NCI-H774 (cell line): Measurements from ENCODE around the gene PLAU.
"Not testable (repeated sequence)": the region's sequence is repeated elsewhere in the genome, so short reads cannot be mapped to it uniquely, and the experiment has no call there.

Experiments used
- DNase-seq: peaks from one replicate; lab custom pipeline; 2025; lab: John Stamatoyannopoulos, UW

Gene PLAU

GRCh38 chr10:73950155-73950948, 39.4 kb downstream of the PLAU start:
- no peak for DNase-seq

DNA sequence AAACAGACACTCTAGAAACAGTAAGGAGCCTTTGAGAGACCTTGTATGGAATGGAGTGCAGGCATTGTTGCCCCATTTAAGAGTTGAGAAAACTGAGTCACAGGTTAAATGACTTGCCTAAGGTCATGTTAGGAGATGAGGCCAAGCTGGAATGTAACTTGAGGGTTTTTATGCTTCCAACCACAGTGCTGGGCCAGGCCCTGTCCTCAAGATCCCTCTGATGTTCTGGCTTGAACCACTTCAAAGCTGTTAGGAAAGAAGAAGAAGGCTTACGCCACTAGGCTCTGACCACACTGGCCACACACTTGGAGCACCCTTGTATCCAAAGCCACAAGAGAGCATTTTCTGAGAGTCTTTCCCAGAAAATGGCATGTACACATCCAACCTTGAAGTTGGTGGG, 42.7 kb downstream of the PLAU start:
- DNase-seq = no peak

GRCh38 chr10:73954737-73955136, 43.8 kb downstream of the PLAU start:
- no peak for DNase-seq

GRCh38 chr10:73955719-73956118, 44.8 kb downstream of the PLAU start:
- no peak for DNase-seq

- DNase-seq = no peak
Observed at GRCh38 chr10:73956476-73957359, 45.8 kb downstream of the PLAU start.

- DNase-seq = no peak
Observed at GRCh38 chr10:73959484-73960243, 48.7 kb downstream of the PLAU start.

DNA sequence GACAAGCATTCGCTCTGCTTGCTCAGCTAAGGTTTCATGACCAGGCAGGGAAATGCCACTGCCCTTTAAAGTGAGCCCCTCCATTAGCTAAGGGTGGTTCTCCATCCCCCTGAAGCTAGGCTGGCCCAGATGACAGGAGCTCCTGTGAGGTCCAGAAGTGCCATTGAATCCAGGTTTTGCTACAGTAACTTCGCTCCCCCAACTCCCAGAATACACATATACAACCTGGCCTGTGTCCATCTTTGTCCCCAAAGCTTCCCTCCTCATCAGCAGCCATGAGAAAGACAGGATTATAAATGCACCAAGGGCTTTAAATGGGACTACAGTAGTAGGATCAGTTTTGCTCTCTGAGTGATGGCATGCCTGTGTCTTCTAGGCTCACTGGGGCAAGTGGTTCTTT, 51.5 kb downstream of the PLAU start:
- DNase-seq = no peak

GRCh38 chr10:73963533-73963932, 52.6 kb downstream of the PLAU start:
- not testable (repeated sequence) for DNase-seq

- no peak for DNase-seq
Observed at GRCh38 chr10:73964743-73965142, 53.8 kb downstream of the PLAU start.

- DNase-seq = not testable (repeated sequence)
Observed at GRCh38 chr10:73965267-73965889, 54.4 kb downstream of the PLAU start.

GRCh38 chr10:73965890-73966768, 55.2 kb downstream of the PLAU start:
- peak; percentile 7 for DNase-seq

DNA sequence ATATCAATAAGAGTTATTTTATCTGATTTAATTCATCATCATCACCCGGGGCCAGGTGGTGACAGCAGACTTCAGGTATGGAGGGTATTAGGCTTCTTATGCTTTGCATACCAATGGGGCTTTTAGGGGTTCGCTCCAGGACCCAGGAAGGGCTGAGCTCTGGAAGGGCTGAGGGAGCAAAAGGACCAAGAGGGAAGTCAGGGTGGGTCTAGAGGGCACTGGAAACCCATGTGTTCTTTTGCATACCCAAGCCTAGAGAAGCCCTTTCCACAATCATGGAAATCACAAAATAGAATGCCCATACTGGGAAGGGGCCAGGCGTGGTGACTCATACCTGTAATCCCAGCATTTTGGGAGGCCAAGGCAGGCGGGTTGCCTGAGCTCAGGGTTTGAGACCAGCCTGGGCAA, 56.1 kb downstream of the PLAU start:
- DNase-seq = no peak
